Measurements from ENCODE around the gene IMP4. TPM values are rescaled to one million over a fixed set of nuclear protein-coding genes. Genes with fewer than 3 reads are reported as not detected.

IMP4 gene
- total RNA-seq, 1 experiment from 2014 or later: 89.2 TPM

DNA sequence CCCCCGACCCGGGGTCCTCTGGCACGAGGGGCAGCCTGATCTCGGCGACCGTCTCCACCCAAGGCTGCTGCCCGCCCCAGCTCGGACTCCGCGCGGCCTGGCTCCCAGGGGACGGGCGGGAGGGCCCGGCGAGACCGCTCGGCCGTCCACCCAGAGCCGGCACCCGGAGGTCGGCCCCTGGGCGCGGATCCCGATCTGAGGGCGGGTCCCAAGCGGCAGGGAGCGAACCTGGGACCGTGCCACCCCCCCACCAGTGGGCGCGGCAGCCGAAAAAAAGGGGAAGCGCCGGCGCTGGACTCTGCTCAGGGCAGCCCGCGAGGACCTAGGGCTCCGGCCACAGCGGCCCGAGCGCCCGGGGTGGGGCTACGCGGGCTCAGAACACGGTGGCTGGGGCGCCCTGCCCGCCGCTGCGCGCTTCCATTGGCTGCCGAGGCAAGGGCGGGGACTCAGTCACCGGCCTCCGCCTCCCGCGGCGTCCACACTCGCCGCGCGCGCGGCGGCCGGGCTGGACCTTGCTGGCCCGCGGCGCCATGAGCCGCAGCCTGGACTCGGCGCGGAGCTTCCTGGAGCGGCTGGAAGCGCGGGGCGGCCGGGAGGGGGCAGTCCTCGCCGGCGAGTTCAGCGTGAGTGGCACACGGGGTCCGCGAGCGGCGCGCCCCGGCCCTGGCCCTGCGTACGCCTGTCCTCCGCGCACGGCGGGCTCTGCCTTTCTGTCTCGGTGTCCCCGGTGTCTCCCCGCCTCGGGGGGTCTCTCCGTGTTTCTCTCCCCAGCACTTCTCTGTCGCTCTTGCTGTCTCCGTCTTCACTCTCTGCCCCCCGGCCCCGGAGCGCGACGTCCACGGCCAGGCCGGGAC is 13.1 kb downstream of the IMP4 start, which contains the start of gene PTPN18:
TSS of gene PTPN18 (plus strand) at position 479 of the 854 bp plus-strand sequence. CDS start at position 531, 52 bp downstream.
- peak within 1 kb of the TSS; percentile 78 for H3K4me3 Mint-ChIP-seq
- no peak within 1 kb of the TSS for H3K27ac Mint-ChIP-seq
- H3K4me1 Mint-ChIP-seq: peaks cover 17% of the 10 kb centered on the region
- no peaks in the 10 kb centered on the region for H3K36me3 Mint-ChIP-seq
- peak; percentile 59 for DNase-seq (ENCODE audit: low spot score)
- H3K27me3 Mint-ChIP-seq (ENCODE audit: low read depth): peaks cover 35% of the 10 kb centered on the region
- POLR2A ChIA-PET: no interaction called here
- peak; percentile 85 for ATAC-seq
- CTCF ChIA-PET: interaction anchor here (0.6 to 3.6 kb wide), 5 partner anchors 9 to 17 kb away, joined by 3 to 13 read pairs (median 4); partner anchors contain the start of gene IMP4
- 0 out of 2 replicates have a peak, but pooled peaks cover 5% of the 10 kb centered on the region for H3K9me3 Mint-ChIP-seq
- TF ChIP-seq IRF2 (CRISPR knock-in tag; IDR thresholded peaks at IDR 0.05; ENCODE audit: borderline replicate concordance, low read depth): no peak
- TF ChIP-seq, protein P1, sequence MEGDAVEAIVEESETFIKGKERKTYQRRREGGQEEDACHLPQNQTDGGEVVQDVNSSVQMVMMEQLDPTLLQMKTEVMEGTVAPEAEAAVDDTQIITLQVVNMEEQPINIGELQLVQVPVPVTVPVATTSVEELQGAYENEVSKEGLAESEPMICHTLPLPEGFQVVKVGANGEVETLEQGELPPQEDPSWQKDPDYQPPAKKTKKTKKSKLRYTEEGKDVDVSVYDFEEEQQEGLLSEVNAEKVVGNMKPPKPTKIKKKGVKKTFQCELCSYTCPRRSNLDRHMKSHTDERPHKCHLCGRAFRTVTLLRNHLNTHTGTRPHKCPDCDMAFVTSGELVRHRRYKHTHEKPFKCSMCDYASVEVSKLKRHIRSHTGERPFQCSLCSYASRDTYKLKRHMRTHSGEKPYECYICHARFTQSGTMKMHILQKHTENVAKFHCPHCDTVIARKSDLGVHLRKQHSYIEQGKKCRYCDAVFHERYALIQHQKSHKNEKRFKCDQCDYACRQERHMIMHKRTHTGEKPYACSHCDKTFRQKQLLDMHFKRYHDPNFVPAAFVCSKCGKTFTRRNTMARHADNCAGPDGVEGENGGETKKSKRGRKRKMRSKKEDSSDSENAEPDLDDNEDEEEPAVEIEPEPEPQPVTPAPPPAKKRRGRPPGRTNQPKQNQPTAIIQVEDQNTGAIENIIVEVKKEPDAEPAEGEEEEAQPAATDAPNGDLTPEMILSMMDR (IDR thresholded peaks at IDR 0.05): no peak; the same call in 1 of the 2 replicates
- TF ChIP-seq, protein P2, sequence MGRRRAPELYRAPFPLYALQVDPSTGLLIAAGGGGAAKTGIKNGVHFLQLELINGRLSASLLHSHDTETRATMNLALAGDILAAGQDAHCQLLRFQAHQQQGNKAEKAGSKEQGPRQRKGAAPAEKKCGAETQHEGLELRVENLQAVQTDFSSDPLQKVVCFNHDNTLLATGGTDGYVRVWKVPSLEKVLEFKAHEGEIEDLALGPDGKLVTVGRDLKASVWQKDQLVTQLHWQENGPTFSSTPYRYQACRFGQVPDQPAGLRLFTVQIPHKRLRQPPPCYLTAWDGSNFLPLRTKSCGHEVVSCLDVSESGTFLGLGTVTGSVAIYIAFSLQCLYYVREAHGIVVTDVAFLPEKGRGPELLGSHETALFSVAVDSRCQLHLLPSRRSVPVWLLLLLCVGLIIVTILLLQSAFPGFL (CRISPR knock-in tag; IDR thresholded peaks at IDR 0.05; ENCODE audit: borderline replicate concordance): no peak
- TF ChIP-seq ATF1 (CRISPR knock-in tag; IDR thresholded peaks at IDR 0.05): no peak
- TF ChIP-seq, protein P3, sequence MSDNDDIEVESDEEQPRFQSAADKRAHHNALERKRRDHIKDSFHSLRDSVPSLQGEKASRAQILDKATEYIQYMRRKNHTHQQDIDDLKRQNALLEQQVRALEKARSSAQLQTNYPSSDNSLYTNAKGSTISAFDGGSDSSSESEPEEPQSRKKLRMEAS (CRISPR knock-in tag; IDR thresholded peaks at IDR 0.05): no peak; the same call in 1 of the 2 replicates
- no peak for TF ChIP-seq NR1H2 (CRISPR knock-in tag; IDR thresholded peaks at IDR 0.05)
- TF ChIP-seq, protein P4, sequence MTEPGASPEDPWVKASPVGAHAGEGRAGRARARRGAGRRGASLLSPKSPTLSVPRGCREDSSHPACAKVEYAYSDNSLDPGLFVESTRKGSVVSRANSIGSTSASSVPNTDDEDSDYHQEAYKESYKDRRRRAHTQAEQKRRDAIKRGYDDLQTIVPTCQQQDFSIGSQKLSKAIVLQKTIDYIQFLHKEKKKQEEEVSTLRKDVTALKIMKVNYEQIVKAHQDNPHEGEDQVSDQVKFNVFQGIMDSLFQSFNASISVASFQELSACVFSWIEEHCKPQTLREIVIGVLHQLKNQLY (CRISPR knock-in tag; IDR thresholded peaks at IDR 0.05): no peak
- TF ChIP-seq, protein P5, sequence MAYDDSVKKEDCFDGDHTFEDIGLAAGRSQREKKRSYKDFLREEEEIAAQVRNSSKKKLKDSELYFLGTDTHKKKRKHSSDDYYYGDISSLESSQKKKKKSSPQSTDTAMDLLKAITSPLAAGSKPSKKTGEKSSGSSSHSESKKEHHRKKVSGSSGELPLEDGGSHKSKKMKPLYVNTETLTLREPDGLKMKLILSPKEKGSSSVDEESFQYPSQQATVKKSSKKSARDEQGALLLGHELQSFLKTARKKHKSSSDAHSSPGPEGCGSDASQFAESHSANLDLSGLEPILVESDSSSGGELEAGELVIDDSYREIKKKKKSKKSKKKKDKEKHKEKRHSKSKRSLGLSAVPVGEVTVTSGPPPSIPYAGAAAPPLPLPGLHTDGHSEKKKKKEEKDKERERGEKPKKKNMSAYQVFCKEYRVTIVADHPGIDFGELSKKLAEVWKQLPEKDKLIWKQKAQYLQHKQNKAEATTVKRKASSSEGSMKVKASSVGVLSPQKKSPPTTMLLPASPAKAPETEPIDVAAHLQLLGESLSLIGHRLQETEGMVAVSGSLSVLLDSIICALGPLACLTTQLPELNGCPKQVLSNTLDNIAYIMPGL (CRISPR knock-in tag; IDR thresholded peaks at IDR 0.05): peak; percentile 82; the same call in 1 of the 2 replicates
- TF ChIP-seq, protein P6, sequence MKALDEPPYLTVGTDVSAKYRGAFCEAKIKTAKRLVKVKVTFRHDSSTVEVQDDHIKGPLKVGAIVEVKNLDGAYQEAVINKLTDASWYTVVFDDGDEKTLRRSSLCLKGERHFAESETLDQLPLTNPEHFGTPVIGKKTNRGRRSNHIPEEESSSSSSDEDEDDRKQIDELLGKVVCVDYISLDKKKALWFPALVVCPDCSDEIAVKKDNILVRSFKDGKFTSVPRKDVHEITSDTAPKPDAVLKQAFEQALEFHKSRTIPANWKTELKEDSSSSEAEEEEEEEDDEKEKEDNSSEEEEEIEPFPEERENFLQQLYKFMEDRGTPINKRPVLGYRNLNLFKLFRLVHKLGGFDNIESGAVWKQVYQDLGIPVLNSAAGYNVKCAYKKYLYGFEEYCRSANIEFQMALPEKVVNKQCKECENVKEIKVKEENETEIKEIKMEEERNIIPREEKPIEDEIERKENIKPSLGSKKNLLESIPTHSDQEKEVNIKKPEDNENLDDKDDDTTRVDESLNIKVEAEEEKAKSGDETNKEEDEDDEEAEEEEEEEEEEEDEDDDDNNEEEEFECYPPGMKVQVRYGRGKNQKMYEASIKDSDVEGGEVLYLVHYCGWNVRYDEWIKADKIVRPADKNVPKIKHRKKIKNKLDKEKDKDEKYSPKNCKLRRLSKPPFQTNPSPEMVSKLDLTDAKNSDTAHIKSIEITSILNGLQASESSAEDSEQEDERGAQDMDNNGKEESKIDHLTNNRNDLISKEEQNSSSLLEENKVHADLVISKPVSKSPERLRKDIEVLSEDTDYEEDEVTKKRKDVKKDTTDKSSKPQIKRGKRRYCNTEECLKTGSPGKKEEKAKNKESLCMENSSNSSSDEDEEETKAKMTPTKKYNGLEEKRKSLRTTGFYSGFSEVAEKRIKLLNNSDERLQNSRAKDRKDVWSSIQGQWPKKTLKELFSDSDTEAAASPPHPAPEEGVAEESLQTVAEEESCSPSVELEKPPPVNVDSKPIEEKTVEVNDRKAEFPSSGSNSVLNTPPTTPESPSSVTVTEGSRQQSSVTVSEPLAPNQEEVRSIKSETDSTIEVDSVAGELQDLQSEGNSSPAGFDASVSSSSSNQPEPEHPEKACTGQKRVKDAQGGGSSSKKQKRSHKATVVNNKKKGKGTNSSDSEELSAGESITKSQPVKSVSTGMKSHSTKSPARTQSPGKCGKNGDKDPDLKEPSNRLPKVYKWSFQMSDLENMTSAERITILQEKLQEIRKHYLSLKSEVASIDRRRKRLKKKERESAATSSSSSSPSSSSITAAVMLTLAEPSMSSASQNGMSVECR (CRISPR knock-in tag; IDR thresholded peaks at IDR 0.05; ENCODE audit: borderline replicate concordance): peak; percentile 50; the same call in 1 of the 2 replicates
- TF ChIP-seq, protein P7, sequence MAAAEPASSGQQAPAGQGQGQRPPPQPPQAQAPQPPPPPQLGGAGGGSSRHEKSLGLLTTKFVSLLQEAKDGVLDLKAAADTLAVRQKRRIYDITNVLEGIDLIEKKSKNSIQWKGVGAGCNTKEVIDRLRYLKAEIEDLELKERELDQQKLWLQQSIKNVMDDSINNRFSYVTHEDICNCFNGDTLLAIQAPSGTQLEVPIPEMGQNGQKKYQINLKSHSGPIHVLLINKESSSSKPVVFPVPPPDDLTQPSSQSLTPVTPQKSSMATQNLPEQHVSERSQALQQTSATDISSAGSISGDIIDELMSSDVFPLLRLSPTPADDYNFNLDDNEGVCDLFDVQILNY (CRISPR knock-in tag; IDR thresholded peaks at IDR 0.05): 0 out of 2 replicates have a peak, but pooled peaks have one; percentile 38
- peak; percentile 61; the same call in 1 of the 2 replicates for TF ChIP-seq FOXP1 (CRISPR knock-in tag; IDR thresholded peaks at IDR 0.05; ENCODE audit: borderline replicate concordance)
- no peak for TF ChIP-seq CREB1 (CRISPR knock-in tag; IDR thresholded peaks at IDR 0.05)
- TF ChIP-seq, protein P8, sequence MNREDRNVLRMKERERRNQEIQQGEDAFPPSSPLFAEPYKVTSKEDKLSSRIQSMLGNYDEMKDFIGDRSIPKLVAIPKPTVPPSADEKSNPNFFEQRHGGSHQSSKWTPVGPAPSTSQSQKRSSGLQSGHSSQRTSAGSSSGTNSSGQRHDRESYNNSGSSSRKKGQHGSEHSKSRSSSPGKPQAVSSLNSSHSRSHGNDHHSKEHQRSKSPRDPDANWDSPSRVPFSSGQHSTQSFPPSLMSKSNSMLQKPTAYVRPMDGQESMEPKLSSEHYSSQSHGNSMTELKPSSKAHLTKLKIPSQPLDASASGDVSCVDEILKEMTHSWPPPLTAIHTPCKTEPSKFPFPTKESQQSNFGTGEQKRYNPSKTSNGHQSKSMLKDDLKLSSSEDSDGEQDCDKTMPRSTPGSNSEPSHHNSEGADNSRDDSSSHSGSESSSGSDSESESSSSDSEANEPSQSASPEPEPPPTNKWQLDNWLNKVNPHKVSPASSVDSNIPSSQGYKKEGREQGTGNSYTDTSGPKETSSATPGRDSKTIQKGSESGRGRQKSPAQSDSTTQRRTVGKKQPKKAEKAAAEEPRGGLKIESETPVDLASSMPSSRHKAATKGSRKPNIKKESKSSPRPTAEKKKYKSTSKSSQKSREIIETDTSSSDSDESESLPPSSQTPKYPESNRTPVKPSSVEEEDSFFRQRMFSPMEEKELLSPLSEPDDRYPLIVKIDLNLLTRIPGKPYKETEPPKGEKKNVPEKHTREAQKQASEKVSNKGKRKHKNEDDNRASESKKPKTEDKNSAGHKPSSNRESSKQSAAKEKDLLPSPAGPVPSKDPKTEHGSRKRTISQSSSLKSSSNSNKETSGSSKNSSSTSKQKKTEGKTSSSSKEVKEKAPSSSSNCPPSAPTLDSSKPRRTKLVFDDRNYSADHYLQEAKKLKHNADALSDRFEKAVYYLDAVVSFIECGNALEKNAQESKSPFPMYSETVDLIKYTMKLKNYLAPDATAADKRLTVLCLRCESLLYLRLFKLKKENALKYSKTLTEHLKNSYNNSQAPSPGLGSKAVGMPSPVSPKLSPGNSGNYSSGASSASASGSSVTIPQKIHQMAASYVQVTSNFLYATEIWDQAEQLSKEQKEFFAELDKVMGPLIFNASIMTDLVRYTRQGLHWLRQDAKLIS (CRISPR knock-in tag; IDR thresholded peaks at IDR 0.05; ENCODE audit: borderline replicate concordance): no peak
- 0 out of 2 replicates have a peak, but pooled peaks have one; percentile 29 for TF ChIP-seq CREM (CRISPR knock-in tag; IDR thresholded peaks at IDR 0.05)
- 0 out of 2 replicates have a peak, but pooled peaks have one; percentile 51 for TF ChIP-seq SMAD4 (CRISPR knock-in tag; IDR thresholded peaks at IDR 0.05)
- TF ChIP-seq NFYB (CRISPR knock-in tag; conservative IDR thresholded peaks at IDR 0.05; ENCODE audit: low read depth): 0 out of 2 replicates have a peak, but pooled peaks have one; percentile 21
- 0 out of 2 replicates have a peak, but pooled peaks have one; percentile 46 for TF ChIP-seq ZNF219 (CRISPR knock-in tag; IDR thresholded peaks at IDR 0.05; ENCODE audit: borderline replicate concordance)
- no peak for TF ChIP-seq SMAD3 (CRISPR knock-in tag; IDR thresholded peaks at IDR 0.05; ENCODE audit: borderline replicate concordance)
- TF ChIP-seq MYBL2 (CRISPR knock-in tag; IDR thresholded peaks at IDR 0.05): 0 out of 2 replicates have a peak, but pooled peaks have one; percentile 45
- peak; percentile 69 for TF ChIP-seq TEAD1 (CRISPR knock-in tag; IDR thresholded peaks at IDR 0.05)

Data from WTC11 (cell line).